GM19452 (cell line): ENCODE results near the gene HIGD1A.
A peak's percentile ranks its signal among the peaks of the same experiment; 100 is the strongest.

Source experiments
- ATAC-seq: cut with Tn5 transposase; IDR thresholded peaks from one replicate; pipeline ENCODE4 v1.9.1; 2021; ENCODE audit not compliant: unreplicated experiment

Gene HIGD1A

DNA sequence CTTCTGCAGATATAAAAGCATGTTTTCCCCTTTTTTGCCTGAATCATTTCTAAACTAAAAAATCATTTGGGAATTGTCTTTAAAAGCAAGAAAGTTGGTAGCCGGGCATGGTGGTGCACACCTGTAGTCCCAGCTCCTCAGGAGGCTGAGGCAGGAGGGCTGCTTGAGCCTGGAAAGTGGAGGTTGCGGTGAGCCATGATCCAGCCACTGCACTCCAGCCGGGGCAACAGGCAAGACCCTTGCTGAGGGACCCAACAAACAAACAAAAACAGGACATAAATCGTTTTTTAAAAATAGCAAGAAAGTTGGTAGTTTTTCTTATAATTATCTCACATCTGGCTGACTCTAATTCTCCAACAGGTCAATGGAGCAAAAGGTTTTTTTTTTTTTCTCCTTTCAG is 2.5 kb downstream of the HIGD1A start:
- ATAC-seq = no peak

DNA sequence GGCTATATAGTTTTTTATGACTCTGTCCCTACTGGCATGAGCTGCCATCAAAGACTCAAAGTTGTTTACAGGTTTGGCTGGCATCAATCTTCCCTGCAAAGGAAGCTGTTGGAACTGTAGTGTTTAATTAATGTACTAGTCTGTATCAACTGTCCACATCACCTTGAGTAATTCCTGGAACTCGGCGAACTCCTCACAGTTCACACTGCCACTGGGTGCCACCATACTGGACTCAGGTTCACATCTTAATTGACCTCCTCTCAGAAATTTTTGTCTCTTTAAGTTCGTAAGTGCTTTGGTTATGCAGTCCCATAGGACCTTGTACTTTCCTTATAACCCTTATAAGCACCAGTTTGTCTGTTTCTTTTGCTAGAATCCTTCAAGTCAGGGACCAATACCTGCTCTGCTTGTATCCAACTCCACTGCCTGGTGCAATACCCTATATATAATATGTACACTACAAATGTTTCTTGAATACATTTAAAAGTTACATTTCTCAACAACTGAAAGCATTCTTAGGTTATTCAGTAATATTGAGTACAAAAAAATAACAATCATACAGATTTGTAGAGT is 3.2 kb downstream of the HIGD1A start:
- no peak for ATAC-seq

DNA sequence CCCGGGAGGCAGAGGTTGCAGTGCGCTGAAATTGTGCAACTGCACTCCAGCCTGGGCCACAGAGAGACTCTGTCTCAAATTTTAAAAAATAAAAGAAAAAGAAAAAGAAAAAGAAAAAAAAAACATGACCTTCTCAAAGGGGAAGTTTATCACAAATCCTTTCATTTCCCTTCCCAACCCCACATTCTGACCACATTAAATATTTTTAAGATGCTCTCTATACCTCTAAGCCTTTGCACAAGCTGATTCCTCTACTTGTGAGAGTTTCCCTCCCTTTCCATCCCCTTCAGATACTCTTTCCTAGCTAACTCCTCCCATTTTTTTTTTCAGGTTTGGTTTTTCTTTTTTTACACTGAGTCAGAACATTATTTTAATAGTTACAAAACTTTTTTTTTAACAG is 4.0 kb downstream of the HIGD1A start:
- no peak for ATAC-seq

DNA sequence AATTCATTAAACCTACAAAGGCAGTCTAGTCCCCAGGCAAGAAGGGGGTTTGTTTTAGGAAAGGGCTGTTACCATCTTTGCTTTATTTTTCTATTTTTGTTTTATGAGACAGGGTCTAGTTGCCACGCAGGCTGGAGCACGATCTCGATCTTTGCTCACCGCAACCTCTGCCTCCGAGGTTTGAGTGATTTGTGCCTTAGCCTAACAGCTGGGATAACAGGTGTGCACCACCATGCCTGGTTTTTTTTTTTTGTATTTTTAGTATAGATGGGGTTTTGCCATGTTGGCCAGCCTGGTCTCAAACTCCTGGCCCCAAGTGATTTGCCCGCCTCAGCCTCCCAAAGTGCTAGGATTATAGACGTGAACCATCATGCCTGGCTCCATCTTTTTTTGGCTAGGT is 4.9 kb downstream of the HIGD1A start:
- ATAC-seq = no peak

DNA sequence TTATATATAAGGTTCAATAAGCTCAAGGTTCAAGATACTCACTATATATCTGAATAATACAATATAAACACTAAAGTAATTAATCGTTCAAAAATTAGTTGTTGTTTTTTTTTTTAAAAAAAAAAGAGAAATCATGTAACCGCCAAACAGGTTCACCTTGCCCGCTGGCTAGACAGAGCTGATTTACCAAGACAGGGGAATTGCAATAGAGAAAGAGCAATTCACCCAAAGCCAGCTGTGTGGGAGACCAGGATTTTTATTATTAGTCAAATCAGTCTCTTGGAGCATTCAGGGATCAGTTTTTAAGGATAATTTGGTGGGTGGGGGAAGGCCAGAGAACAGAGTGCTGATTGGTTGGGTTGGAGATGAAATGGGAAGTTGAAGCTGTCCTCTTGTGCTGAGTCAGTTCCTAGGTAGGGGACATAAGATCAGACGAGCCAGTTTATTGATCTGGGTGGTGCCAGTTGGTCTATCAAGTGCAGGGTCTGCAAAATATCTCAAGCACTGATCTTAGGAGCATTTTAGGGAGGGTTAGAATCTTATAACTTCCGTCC is 7.9 kb downstream of the HIGD1A start:
- no peak for ATAC-seq

DNA sequence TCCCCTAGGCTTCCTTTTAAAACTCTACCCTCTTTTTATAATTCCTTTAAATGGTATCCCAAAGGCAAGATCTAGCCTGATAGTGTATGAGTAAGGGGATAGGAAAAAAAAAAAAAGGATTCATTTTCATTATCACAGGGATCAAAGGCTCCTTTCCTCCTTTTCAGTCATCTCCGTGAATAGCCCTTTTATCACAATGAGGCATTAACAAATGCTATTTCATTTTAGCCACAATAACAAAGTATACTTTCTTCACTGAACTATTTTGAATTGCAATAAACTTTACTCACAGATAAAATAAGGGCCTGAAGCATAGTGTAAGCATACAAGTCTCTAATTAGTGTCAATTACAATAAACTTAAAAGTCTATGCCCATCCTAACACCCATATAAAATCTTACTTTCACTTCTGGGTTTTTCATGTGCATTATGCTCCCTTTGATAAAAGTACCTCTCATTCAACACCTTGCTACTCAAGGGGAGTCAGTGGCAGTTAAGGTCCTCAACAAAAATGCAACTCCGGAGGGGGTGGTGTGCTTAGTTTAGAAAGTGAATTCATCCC is 8.6 kb downstream of the HIGD1A start:
- no peak for ATAC-seq

DNA sequence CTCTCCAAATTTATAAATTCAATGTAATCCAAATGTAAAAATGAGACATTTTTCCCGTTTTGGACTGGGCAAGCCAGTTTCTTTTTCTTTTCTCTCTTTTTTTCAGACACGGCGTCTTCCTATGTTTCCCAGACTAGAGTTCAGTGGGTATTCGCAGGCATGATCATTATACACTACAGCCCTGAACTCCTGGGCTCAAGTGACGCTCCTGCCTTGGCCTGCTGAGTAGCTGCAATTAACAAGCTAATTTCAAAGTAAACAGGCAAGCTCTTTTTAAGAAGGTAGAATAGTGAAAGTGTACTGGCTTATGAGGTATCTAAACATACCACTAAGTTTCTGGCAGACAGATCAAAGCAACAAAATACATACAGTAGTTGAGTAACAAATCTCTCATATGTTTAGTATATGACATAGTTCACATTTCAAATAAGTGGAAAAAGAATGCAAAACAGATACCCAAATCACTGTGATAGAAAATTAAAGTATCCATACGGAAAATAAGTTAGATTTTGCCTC is 13.5 kb downstream of the HIGD1A start:
- ATAC-seq = no peak

DNA sequence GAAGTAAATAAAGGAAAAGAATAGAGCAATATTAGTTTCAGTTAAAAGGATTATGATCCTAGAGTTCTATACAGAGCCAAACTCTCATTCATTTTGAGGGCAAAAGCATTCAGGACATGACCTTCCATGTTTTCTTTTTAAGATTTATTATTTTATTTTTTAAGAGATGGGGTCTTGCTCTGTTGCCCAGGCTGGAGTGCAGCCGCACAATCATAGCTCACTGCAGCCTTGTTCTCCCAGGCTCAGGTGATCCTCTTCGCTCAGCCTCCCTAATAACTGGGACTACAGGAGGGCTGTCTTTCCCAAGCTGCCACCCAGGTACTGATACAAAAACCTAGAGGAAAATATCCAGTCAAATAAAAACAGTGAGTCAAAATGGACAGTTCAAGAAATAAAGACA is 17.7 kb downstream of the HIGD1A start:
- ATAC-seq = no peak

DNA sequence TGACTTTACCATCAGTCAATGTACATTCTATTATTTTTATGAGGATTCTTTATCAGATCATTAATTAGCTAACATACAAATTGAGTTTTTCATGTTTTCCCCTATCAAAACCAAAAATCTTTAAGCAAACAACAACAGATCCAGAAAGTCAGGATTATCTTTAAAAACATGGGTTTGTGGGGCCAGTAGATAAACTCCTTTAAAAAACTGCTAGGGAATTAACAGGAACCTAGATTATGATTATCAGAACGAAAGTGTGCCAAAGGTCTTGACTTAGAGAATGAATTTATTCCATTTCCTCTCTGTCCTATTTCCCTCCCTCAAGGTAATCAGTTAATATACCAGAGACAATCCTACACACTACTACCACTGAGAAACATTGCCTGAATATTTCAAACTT is 18.1 kb downstream of the HIGD1A start:
- ATAC-seq = no peak

DNA sequence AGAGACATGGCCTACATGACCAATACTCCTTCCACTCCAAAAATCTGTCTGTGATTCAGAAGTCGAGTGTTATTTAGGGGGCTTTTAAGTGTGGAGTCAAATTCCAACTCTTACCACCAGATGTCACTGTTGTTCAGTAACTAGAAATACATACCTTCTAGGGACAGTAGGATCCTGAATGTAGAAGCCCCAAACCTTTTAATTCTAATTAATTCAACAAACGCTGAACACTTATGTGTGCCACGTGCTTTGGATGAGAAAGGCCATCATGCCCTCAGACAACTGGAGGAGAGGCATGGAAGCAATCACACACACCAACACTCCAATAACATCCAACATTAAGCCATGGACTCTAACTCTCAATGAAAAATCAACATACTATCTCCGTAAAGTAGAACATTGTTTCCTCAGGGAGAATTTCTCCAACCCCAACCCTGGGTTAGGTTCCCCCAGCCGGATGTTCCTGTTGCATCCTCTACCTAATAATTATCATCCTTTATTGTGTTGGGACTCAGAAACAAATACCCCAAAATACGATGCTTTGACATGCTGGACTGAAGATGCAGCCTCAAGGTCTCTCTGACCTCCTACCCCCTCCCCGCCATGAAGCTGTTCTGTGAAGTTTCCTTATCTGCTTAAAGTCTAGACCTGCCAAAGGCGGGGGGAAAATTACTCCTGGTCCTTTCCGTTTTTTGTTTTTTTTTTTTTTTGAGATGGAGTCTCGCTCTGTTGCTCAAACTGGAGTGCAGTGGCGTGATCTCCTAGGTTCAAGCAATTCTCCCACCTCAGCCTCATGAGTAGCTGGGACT is 23.2 kb downstream of the HIGD1A start:
- ATAC-seq = peak; percentile 75

DNA sequence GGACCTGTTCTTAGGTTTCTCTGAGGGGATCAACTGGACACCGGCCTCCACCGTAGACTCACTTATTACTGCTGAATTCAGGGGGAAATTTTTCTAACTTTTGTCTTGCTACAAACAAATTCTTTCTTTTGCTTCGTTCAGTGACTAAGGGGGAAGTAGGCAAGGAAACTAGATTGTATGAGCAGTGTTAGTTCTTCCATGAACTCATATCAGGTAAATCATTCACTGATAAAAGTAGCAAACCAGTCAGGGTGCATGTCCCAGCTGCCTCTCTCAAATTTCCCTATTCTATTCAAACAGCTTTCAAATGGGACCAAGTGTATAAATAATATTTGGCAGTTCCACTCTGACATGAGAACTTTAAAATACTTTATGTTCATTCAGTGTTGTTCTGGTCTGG is 23.9 kb downstream of the HIGD1A start:
- no peak for ATAC-seq

DNA sequence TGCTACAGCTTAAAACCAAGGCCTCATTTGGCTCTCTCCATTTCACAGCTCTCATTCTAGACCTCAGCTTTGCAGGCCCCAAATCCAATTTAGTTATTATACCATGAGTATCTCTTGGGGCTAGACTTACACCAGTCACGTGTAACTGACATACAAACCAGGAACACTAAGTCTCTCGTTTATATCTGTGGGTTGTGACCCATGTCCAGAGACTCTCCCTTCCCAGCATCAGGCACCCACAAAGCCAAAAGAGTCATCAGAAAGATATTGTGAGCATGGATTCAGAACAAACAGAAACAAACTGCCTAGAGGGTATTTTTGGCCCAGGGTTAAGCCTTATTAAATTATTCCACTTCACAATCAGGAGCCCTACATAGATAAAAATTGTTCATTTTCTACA is 25.6 kb downstream of the HIGD1A start:
- no peak for ATAC-seq

DNA sequence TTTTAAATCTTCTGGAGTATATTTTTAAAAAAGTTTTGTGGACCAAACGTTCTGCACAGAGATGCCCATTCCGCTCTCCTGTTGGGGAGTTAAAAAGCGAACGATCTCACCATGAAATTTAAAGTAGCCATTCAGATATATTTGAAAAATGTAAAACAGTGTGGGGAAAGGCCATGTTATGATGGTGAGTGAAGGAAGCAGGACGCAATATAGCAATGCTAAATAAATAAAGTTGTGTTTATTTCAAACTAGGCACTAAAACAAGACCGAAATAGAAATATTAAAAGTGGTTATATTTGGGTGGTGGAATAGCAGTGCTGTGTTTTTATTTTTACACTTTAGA is 30.9 kb downstream of the HIGD1A start:
- ATAC-seq = peak; percentile 14

DNA sequence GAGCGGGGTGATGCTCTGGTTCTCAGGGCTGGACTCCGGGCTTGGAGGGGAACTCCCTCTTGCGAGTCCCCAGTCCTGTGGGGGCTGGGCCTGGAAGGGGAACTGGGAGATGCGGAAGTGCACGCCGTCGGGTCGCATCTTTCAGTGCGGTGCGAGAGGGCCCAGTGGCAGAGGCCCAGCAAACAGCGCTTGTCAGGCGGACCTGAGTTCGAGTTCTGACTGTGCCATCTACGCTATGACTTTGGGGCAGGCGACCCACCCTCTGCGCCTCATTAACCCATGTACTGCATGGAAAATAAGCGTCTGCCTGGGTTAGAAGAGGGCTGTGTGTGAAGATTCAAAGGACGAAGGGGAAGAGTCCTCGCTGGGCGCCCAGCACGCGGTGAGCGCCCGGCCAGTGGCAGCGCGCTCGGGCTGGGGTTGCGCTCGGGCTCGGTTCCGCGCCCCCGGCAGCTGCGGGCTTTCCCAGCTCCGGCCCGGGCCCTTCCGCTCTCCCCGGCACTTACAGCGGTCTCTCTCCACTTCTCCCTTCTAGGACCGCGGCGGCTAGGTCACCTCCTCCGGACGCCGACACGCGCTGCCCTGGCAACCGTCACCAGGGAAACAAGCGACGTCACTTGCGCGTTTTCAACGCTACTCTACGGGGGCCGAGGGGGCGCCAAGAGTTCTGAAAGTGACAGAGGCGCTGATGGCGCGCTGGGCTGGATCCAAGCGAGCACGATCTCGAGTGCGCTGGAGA is 31.5 kb downstream of the HIGD1A start, which contains the start of gene CCDC13:
Gene CCDC13 (minus strand): TSS at position 584 of the 739 bp plus-strand sequence. CDS start 14,908 bp downstream, outside the sequence.
- ATAC-seq = peak; percentile 97

DNA sequence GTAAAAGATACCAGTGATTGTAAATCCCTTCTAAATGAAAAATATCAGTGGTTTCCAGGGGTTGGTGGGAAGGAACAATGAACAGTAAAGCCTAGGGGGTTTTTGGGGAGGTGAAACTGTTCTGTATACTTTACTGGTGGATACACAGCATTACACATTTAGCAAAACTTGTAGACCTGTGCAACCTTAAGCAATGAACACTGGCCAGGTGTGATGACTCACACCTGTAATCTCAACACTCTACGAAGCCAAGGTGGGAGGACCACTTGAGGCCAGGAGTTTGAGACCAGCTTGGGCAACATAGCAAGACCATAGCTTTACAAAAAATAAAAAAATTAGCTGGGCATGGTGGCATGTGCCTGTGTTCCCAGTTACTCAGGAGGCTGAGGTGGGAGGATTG is 33.0 kb downstream of the HIGD1A start:
- ATAC-seq = no peak

DNA sequence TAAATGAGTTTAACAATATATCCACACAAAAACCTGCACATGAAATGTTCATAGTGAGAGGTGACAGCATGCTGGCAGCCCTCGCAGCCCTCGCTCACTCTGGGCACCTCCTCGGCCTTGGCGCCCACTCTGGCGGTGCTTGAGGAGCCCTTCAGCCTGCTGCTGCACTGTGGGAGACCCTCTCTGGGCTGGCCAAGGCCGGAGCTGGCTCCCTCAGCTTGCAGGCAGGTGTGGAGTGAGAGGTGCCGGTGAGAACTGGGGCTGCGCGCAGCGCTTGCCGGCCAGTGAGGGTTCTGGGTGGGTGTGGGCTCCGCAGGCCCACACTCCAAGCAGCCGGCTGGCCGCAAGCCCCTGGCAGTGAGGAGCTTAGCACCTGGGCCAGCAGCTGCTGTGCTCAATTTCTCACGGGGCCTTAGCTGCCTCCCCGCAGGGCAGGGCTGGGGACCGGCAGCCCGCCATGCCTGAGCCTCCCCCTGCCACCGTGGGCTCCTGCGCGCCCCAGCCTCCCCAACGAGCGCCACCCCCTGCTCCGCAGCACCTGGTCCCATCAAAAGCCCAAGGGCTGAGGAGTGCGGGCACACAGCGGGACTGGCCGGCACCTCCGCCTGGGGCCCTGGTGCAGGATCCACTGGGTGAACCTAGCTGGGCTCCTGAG is 34.7 kb downstream of the HIGD1A start:
- no peak for ATAC-seq

DNA sequence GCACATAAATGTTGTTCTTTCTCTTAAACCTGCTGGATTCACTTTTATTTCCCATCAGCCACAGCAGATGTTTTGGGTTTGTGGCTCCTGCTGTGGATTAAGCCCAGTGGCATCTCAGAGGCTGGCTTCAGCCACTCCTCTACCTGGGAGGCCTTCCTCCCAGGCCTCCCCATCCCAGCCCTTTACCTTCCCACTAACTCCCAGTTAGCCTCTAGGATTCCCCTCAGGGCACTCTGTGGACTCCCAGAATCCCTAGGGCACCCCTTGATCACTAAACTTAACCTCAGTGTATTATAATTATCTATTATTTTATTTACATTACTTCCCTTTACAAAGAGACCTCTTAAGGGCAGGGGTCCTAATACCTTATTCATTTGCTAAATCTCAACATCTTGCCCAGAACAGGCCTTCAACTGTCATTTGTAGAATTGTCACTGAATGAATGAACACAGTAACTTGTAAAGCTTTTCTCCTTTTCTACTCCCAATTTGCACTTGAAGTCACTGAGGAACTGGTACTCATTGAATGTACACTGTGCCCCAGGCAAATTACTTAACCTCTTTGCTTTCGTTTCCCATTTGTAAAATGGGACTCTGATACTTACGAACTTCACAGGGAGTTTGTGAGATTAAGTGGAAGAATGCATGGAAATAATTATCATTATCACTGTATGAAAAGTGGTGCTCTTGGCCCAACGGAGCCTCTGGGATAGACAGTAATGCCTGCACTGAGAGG is 39.6 kb downstream of the HIGD1A start:
- no peak for ATAC-seq

DNA sequence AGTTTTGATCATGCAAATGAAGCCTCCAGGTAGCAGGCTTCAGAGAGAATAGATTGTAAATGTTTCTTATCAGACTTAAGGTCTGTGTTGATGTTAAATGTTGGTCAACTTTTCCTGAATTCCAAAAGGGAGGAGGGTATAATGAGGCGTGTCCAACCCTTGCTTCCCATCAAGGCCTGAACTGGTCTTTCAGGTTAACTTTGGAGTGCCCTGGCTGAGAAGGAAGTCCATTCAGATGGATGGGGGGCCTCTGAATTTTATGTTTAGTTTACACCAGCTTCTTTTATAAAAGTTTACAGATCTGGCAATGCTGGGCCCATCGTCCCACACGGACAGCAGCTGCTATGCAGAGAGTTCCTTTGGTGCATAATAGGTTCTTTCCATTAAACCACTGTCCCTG is 40.2 kb downstream of the HIGD1A start:
- ATAC-seq = no peak

DNA sequence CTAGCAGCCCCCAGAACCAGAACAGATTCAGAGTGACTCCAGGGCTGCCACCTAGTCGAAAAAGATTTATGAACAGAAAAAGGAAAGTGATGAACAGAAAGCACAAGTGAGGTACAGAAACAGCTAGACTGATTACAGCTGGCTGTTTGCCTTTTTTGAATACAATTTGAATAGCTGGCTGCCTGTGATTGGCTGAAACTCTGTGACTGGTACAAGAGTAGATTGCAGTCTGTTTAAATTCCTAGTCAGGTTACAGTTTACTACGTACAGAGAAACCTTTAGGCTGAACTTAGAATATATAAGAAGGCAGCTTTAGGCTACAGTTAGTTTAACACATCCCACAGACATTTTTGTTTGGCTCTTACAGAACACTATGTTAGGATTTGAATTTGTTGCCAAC is 41.3 kb downstream of the HIGD1A start:
- no peak for ATAC-seq

DNA sequence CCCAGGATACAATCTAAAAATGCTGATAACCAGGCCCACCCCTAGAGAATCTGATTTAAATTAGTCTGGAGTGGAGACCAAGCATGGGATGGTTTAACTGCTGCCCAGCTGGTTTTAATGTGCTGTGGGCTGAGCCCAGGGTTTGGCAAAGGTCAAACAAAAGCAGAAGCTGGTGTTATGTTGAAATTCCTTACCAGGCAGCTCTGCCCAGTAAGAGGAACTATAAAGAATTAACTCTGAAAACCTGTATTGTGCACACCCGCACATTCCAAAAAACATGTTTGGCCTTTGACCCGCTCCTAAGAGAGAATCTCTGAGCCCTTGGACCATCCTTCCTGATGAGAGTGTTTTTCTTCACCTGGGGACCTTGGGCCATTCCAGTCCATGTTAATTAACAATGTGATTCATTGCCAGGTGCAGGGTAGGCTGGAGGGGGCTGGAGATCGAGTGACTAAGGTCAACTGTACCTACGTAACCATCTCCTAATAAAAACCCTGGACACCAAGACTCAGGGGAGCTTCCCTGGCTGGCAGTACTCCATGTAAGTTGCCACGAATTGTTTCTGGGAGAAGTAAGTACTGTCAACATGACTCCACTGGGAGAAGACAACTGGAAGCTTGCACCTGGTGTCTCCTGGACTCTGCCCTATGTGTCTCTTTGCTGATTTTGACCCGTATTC is 42.1 kb downstream of the HIGD1A start:
- no peak for ATAC-seq
